Skeletal muscle tissue (tissue), 4 donors: ENCODE measurements around the gene ZNF608. TPM values are rescaled to one million over a fixed set of nuclear protein-coding genes. Genes with fewer than 3 reads are reported as not detected.

Source experiments
- H3K27ac ChIP-seq: one replicate; pipeline ENCODE4 v1.7.0; 2013; ENCODE audit warnings: mild to moderate bottlenecking, low read depth, low read length, inconsistent platforms
- H3K27me3 ChIP-seq, 3 donors: one replicate each; pipeline ENCODE4 v1.7.0; 2013; ENCODE audit warnings: low read length in 3 of 3; ENCODE audit not compliant: control insufficient read depth in 3 of 3, insufficient read depth in 3 of 3
- H3K36me3 ChIP-seq, 3 donors: one replicate each; pipeline ENCODE4 v1.7.0; 2013; ENCODE audit warnings: low read length in 3 of 3; ENCODE audit not compliant: control insufficient read depth in 3 of 3, insufficient read depth in 3 of 3
- H3K4me1 ChIP-seq, 3 donors: one replicate each; pipeline ENCODE4 v1.7.0; 2013; ENCODE audit warnings: low read length in 3 of 3, mild to moderate bottlenecking in 3 of 3; ENCODE audit not compliant: control insufficient read depth in 3 of 3, insufficient read depth in 3 of 3
- H3K4me3 ChIP-seq, 3 donors: one replicate each; pipeline ENCODE4 v1.7.0; 2013; ENCODE audit warnings: low read length in 3 of 3
- H3K9ac ChIP-seq, 3 donors: one replicate each; pipeline ENCODE4 v1.7.0; 2013; ENCODE audit warnings: low read length in 3 of 3, mild to moderate bottlenecking in 3 of 3, moderate library complexity in 2 of 3, low read depth in 1 of 3
- H3K9me3 ChIP-seq, 3 donors: one replicate each; pipeline ENCODE4 v1.7.0; 2013; ENCODE audit warnings: low read length in 3 of 3; ENCODE audit not compliant: control insufficient read depth in 3 of 3
- total RNA-seq: library from RNA; depleted of rRNA; stranded (reverse); fragments of >200 nt; gene quantifications from one replicate; pipeline ENCODE4 v1.2.3, GENCODE V29; 2014
- donor health status: Osteomylitis.

The ZNF608 gene
- 31.3 TPM for total RNA-seq

GRCh38 chr5:124745928-124746915, at the start of gene ZNF608:
Gene ZNF608 (minus strand): TSS chr5:124746639. CDS start chr5:124744989, 1,650 bp downstream.
- peak within 1 kb of the TSS; percentile 95 for H3K27ac ChIP-seq
- no peaks in the 10 kb centered on the region for H3K36me3 ChIP-seq
- H3K4me1 ChIP-seq: peaks cover 23 to 43% (median 38%) of the 10 kb centered on the region in 3 donors
- peak within 1 kb of the TSS; percentile 81 to 96 (median 87) for H3K9ac ChIP-seq
- H3K27me3 ChIP-seq: no peaks in the 10 kb centered on the region
- no peaks in the 10 kb centered on the region for H3K9me3 ChIP-seq
- peak within 1 kb of the TSS; percentile 77 to 87 (median 80) for H3K4me3 ChIP-seq

- Histone ChIP-seq H3K9me3 (no peaks in the 10 kb centered on the region), H3K9ac (no peak overlapping the region), H3K36me3 (no peaks in the 10 kb centered on the region), H3K4me1 (peaks cover 0 to 6% (median 0%) of the 10 kb centered on the region in 3 donors), H3K4me3 (no peak overlapping the region), H3K27ac (no peak overlapping the region), H3K27me3 (no peaks in the 10 kb centered on the region)
Measured at GRCh38 chr5:124795829-124796228, 49.4 kb upstream of the ZNF608 start.

DNA sequence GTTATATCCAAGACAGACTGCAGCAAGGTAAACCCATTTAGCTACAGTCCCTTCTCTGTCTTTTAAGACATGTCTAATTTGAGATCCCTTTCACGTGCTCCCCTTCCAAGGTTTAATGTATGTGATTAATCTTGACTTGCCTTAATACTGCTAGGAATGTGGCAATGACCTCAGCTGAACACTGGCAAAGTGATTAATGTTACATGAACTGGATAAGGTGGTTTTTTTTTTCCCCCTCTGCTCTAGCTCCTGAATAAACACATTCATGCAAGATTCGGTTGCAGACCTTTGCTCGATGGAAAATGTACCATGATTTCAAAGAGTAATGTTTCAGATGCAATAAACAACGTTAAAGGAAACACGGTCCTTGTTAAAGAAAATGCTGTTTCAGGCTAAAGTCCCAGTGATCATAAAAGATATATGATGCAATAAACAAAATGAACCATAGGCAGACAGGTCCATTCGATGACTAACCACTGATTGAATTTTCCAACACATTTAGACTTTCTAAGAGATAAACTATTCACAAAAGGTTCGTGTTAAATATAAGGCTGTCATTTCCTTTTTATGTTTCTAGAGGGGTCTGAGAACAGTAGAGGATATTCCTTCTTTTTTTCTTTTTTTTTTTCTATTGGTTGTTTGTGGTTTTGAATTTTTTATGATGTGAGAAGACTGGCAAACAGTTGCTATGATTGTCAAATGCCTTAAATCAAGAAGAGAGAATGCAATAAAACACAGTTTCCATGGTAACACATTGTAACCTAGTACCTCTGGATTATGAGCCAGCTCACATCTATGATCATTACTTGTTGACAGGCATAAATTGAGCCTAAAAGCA, 44.7 kb upstream of the ZNF608 start:
- H3K27me3 ChIP-seq: no peaks in the 10 kb centered on the region
- H3K36me3 ChIP-seq: no peaks in the 10 kb centered on the region
- no peak overlapping the region for H3K27ac ChIP-seq
- H3K4me3 ChIP-seq: no peak overlapping the region
- H3K9me3 ChIP-seq: no peaks in the 10 kb centered on the region
- H3K4me1 ChIP-seq: no peaks in the 10 kb centered on the region
- no peak overlapping the region for H3K9ac ChIP-seq

- H3K27me3 ChIP-seq: no peaks in the 10 kb centered on the region
- H3K9ac ChIP-seq: no peak overlapping the region
- no peak overlapping the region for H3K27ac ChIP-seq
- no peaks in the 10 kb centered on the region for H3K36me3 ChIP-seq
- no peaks in the 10 kb centered on the region for H3K4me1 ChIP-seq
- no peak overlapping the region for H3K4me3 ChIP-seq
- H3K9me3 ChIP-seq: no peaks in the 10 kb centered on the region
Measured at GRCh38 chr5:124790301-124790894, 44.0 kb upstream of the ZNF608 start.

- H3K9me3 ChIP-seq: no peaks in the 10 kb centered on the region
- H3K4me1 ChIP-seq: no peaks in the 10 kb centered on the region
- H3K9ac ChIP-seq: no peak overlapping the region
- H3K27ac ChIP-seq: no peak overlapping the region
- H3K4me3 ChIP-seq: no peak overlapping the region
- H3K36me3 ChIP-seq: no peaks in the 10 kb centered on the region
- H3K27me3 ChIP-seq: no peaks in the 10 kb centered on the region
Measured at GRCh38 chr5:124789104-124789605, 42.7 kb upstream of the ZNF608 start.

- Histone ChIP-seq H3K4me1 (no peaks in the 10 kb centered on the region), H3K9me3 (no peaks in the 10 kb centered on the region), H3K36me3 (no peaks in the 10 kb centered on the region), H3K4me3 (no peak overlapping the region), H3K9ac (no peak overlapping the region), H3K27ac (no peak overlapping the region), H3K27me3 (no peaks in the 10 kb centered on the region)
Measured at GRCh38 chr5:124783794-124784193, 37.4 kb upstream of the ZNF608 start.

- Histone ChIP-seq H3K4me3 (no peak overlapping the region), H3K27me3 (no peaks in the 10 kb centered on the region), H3K9me3 (no peaks in the 10 kb centered on the region), H3K4me1 (no peaks in the 10 kb centered on the region), H3K27ac (no peak overlapping the region), H3K36me3 (no peaks in the 10 kb centered on the region), H3K9ac (no peak overlapping the region)
Measured at GRCh38 chr5:124783285-124783684, 36.8 kb upstream of the ZNF608 start.

- Histone ChIP-seq H3K36me3 (no peaks in the 10 kb centered on the region), H3K27ac (no peak overlapping the region), H3K9me3 (no peaks in the 10 kb centered on the region), H3K9ac (no peak overlapping the region), H3K27me3 (no peaks in the 10 kb centered on the region), H3K4me3 (no peak overlapping the region), H3K4me1 (no peaks in the 10 kb centered on the region)
Measured at GRCh38 chr5:124782262-124782661, 35.8 kb upstream of the ZNF608 start.

DNA sequence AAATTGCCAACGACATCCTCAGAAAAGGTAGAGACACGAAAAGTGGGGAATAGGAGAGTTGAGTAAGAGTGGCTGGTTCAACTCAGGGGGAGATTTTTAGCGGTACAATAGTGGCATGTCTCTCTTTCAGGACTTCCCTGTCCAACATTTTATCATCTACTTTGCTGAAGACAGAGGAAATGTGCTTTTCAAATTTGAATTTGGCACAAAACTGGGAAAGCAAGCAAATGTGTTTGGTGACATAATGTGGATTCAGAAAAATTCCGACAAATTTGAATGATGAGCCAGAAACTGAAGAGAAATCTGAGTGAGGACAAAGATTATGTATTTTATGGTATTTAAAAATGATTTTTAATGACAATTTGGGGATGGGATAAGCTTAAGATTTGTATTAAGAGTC, 33.6 kb upstream of the ZNF608 start:
- H3K27me3 ChIP-seq: no peaks in the 10 kb centered on the region
- no peak overlapping the region for H3K27ac ChIP-seq
- no peak overlapping the region for H3K4me3 ChIP-seq
- H3K36me3 ChIP-seq: no peaks in the 10 kb centered on the region
- H3K4me1 ChIP-seq: no peaks in the 10 kb centered on the region
- no peaks in the 10 kb centered on the region for H3K9me3 ChIP-seq
- H3K9ac ChIP-seq: no peak overlapping the region
